ENCODE measurements around the gene CA10. TPM values are rescaled to one million over a fixed set of nuclear protein-coding genes. Genes with fewer than 3 reads are reported as not detected.

The CA10 gene
- total and polyA plus RNA-seq, 4 experiments from 2014 or later = 0.57 TPM; not detected in 3

DNA sequence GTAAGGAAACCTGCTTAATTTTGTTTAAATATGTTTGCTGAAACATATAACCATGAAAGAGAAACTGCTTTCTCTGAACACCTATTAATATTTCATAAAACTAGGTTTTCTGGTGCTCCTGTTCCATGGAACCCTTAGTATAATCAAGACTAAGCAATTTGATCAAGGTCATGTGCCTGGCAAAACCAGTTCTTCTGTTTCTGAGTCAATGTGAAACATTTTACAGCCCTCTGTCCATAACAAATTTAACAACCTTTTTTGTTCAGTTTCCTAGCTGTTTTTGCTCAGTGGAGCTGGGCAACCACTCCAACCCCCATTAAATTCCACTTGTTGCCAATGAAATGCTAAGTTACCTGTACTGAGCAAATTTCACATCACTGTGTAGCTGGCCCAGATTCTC is 344.0 kb downstream of the CA10 start:
- H3K27ac Mint-ChIP-seq = no peak overlapping the region
- H3K4me1 ChIP-seq (ENCODE audit: insufficient read depth, low read length) = peaks cover 13% of the 10 kb centered on the region

DNA sequence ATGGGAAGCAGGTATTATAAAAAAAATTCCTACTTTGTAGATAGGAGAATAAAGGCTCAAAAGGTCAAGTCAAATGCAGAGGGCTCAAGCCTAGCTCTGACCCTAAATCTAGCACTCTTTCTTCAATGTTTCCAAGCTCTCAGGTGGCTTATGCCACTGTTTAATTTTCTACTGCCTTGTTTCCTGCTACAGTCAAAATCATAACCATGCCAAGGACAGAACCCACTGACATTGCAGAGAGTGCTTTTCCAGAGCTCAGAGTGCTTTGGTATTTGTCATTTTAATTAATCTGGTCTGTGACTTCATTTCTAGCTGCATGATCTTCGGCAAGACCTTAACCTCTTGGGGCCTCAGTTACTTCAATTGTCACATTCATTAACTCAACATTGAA is 344.7 kb downstream of the CA10 start:
- no peak overlapping the region for H3K4me3 Mint-ChIP-seq
- intact Hi-C loops (cut with micrococcal nuclease) = no loop called here

More for the DNA sequence above, 344.0 kb downstream of the CA10 start:
- Histone ChIP-seq H3K36me3 (ENCODE audit: insufficient read depth, low read length) (no peaks in the 10 kb centered on the region), H3K27me3 (ENCODE audit: insufficient read depth, low read length) (no peaks in the 10 kb centered on the region), H3K4me3 (ENCODE audit: low read length in 2 of 2) (no peak overlapping the region), H3K27ac (ENCODE audit: low read depth, low read length) (no peak overlapping the region), H3K9me3 (ENCODE audit: control insufficient read depth in 1 of 2, low read length in 2 of 2) (no peaks in the 10 kb centered on the region)
- no peaks in the 10 kb centered on the region for H3K9me3 Mint-ChIP-seq
- intact Hi-C loops (cut with micrococcal nuclease) = no loop called here
- H3K4me3 Mint-ChIP-seq = no peak overlapping the region
- no peaks in the 10 kb centered on the region for H3K36me3 Mint-ChIP-seq
- no peak for DNase-seq
- H3K4me1 Mint-ChIP-seq = peaks cover 0 to under 1% (median 0%) of the 10 kb centered on the region in 4 donors
- peaks cover under 1 to 3% of the 10 kb centered on the region in 2 donors for H3K27me3 Mint-ChIP-seq
- CTCF ChIA-PET (ENCODE audit: partially characterized antibody) = no interaction called here
- POLR2A ChIA-PET (ENCODE audit: partially characterized antibody) = no interaction called here

DNA sequence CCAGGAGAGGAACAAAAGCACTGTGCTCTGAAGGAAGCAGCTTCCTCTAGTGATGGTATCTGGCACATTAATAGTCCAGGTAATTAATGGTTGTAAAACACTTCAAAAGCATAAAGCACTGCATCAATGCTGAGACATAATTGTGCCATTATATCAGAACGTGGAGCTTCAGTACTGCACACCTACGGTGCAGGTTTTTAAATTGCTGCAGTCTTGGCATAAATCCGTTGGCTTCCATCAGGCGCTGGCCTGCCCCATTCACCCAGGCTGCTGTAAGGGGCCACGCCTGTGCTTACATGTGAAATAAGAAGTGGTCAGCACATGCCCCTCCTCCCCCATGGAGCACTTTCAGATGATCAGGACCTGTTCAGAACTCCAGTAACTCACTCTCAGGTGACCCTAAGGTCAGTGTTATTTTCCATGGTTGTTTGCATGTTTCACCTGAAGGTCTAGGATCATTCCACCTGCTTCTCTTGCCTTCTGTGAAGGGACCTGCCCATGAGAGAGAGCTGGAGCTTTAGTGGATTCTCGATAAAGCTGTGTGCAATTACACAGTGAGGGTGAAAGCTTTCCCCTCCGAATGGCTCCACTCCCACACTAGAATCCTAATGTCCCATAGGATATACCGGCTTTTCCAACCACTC is 345.3 kb downstream of the CA10 start:
- H3K9me3 Mint-ChIP-seq = no peaks in the 10 kb centered on the region
- Histone ChIP-seq H3K27me3 (ENCODE audit: insufficient read depth, low read length) (no peaks in the 10 kb centered on the region), H3K36me3 (ENCODE audit: insufficient read depth, low read length) (no peaks in the 10 kb centered on the region), H3K4me1 (ENCODE audit: insufficient read depth, low read length) (peaks cover under 1% of the 10 kb centered on the region), H3K9me3 (ENCODE audit: control insufficient read depth in 1 of 2, low read length in 2 of 2) (no peaks in the 10 kb centered on the region), H3K27ac (ENCODE audit: low read depth, low read length) (no peak overlapping the region), H3K4me3 (ENCODE audit: low read length in 2 of 2) (no peak overlapping the region)
- H3K36me3 Mint-ChIP-seq = no peaks in the 10 kb centered on the region
- intact Hi-C loops (cut with micrococcal nuclease) = no loop called here
- ChIA-PET POLR2A (ENCODE audit: partially characterized antibody) (no interaction called here), CTCF (ENCODE audit: partially characterized antibody) (no interaction called here)
- no peaks in the 10 kb centered on the region for H3K4me1 Mint-ChIP-seq
- no peak for DNase-seq
- H3K27ac Mint-ChIP-seq = no peak overlapping the region
- peaks cover 2 to 3% of the 10 kb centered on the region in 2 donors for H3K27me3 Mint-ChIP-seq
- H3K4me3 Mint-ChIP-seq = no peak overlapping the region

More for the DNA sequence above, 344.7 kb downstream of the CA10 start:
- CTCF ChIA-PET (ENCODE audit: partially characterized antibody) = no interaction called here
- no peaks in the 10 kb centered on the region for H3K36me3 Mint-ChIP-seq
- H3K27ac Mint-ChIP-seq = no peak overlapping the region
- Histone ChIP-seq H3K4me1 (ENCODE audit: insufficient read depth, low read length) (peaks cover 6% of the 10 kb centered on the region), H3K27me3 (ENCODE audit: insufficient read depth, low read length) (no peaks in the 10 kb centered on the region), H3K27ac (ENCODE audit: low read depth, low read length) (no peak overlapping the region), H3K36me3 (ENCODE audit: insufficient read depth, low read length) (no peaks in the 10 kb centered on the region), H3K4me3 (ENCODE audit: low read length in 2 of 2) (no peak overlapping the region), H3K9me3 (ENCODE audit: control insufficient read depth in 1 of 2, low read length in 2 of 2) (no peaks in the 10 kb centered on the region)
- H3K9me3 Mint-ChIP-seq = no peaks in the 10 kb centered on the region
- H3K27me3 Mint-ChIP-seq = peaks cover 2 to 3% of the 10 kb centered on the region in 2 donors
- DNase-seq = no peak
- no peaks in the 10 kb centered on the region for H3K4me1 Mint-ChIP-seq
- POLR2A ChIA-PET (ENCODE audit: partially characterized antibody) = no interaction called here

DNA sequence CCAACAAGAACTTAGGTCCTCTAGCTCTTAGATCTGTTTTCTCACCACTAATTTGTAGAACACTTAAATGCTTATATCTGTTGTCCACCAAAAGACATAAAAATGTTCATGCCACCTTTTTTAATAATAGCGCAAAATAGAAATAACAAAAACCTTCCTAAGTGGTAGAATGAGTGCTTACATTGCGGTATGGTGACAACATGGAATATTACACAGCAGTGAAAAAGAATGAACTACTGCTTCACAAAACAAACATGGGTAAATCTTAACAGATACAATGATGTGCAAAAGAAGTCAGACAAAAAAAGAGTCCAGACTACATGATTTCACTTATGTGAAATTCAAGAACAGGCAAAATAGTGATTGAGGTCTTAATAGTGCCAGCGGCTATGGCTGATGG is 351.1 kb downstream of the CA10 start:
- H3K27me3 ChIP-seq (ENCODE audit: insufficient read depth, low read length) = no peaks in the 10 kb centered on the region
- Mint-ChIP-seq H3K27me3 (peaks cover 5 to 13% of the 10 kb centered on the region in 2 donors), H3K9me3 (peaks cover 0 to 4% (median 0%) of the 10 kb centered on the region in 8 donors), H3K4me3 (no peak overlapping the region), H3K27ac (no peak overlapping the region), H3K4me1 (no peaks in the 10 kb centered on the region), H3K36me3 (no peaks in the 10 kb centered on the region)
- intact Hi-C loops (cut with micrococcal nuclease) = no loop called here
- no peaks in the 10 kb centered on the region for H3K9me3 ChIP-seq (ENCODE audit: control insufficient read depth in 1 of 2, low read length in 2 of 2)
- H3K4me3 ChIP-seq (ENCODE audit: low read length in 2 of 2) = no peak overlapping the region
- H3K36me3 ChIP-seq (ENCODE audit: insufficient read depth, low read length) = no peaks in the 10 kb centered on the region
- H3K4me1 ChIP-seq (ENCODE audit: insufficient read depth, low read length) = no peaks in the 10 kb centered on the region
- CTCF ChIA-PET (ENCODE audit: partially characterized antibody) = no interaction called here
- no peak for DNase-seq
- H3K27ac ChIP-seq (ENCODE audit: low read depth, low read length) = no peak overlapping the region
- POLR2A ChIA-PET (ENCODE audit: partially characterized antibody) = no interaction called here

DNA sequence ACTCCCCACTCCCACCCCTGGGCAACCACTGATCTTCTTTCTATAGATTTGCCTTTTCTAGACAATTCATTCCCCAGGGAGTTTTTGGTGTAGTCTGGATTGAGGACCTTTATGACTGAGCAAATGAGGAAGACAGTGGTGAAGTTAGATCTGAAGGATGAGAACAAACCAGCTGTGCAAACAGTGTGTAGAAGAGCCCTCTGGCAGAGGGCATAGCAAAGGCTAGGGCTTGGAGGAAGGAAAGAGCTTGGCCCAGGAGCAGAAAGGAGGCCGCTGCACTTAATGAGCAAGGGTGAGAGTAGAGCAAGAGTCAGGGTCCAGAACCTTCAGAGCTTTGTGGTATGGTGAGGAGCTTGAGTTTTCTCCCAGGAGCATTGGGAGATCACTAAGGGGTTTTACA is 352.7 kb downstream of the CA10 start:
- Mint-ChIP-seq H3K4me1 (peaks cover 0 to 2% (median 0%) of the 10 kb centered on the region in 4 donors), H3K27ac (no peak overlapping the region), H3K4me3 (no peak overlapping the region), H3K27me3 (peaks cover 5 to 13% of the 10 kb centered on the region in 2 donors), H3K9me3 (peaks cover 0 to 4% (median 0%) of the 10 kb centered on the region in 8 donors), H3K36me3 (no peaks in the 10 kb centered on the region)
- ChIA-PET CTCF (ENCODE audit: partially characterized antibody) (no interaction called here), POLR2A (ENCODE audit: partially characterized antibody) (no interaction called here)
- DNase-seq = no peak
- Histone ChIP-seq H3K36me3 (ENCODE audit: insufficient read depth, low read length) (no peaks in the 10 kb centered on the region), H3K9me3 (ENCODE audit: control insufficient read depth in 1 of 2, low read length in 2 of 2) (no peaks in the 10 kb centered on the region), H3K4me3 (ENCODE audit: low read length in 2 of 2) (no peak overlapping the region), H3K27ac (ENCODE audit: low read depth, low read length) (no peak overlapping the region), H3K4me1 (ENCODE audit: insufficient read depth, low read length) (no peaks in the 10 kb centered on the region), H3K27me3 (ENCODE audit: insufficient read depth, low read length) (no peaks in the 10 kb centered on the region)
- intact Hi-C loops (cut with micrococcal nuclease) = no loop called here

DNA sequence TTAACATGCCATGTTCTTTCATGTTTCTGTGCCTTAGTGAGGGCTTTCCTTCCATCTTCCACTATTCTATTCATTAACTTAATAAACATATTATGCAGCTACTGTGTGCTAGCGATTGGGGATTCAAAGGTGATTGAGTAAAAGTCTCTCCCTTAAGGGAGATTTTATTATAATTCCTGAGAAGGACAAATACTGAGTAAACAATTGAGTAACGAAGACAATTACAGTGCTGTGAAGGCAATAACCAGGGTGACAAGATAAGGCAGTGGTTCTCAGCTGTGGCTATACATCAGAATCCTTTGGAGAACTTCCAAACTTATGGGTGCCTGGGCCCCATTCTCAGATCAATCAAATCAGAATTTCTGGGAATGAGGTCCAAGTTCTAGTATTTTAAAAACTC is 353.3 kb downstream of the CA10 start:
- H3K27ac Mint-ChIP-seq = no peak overlapping the region
- no peak for DNase-seq
- no peak overlapping the region for H3K27ac ChIP-seq (ENCODE audit: low read depth, low read length)
- no peak overlapping the region for H3K4me3 ChIP-seq (ENCODE audit: low read length in 2 of 2)
- POLR2A ChIA-PET (ENCODE audit: partially characterized antibody) = no interaction called here
- H3K36me3 ChIP-seq (ENCODE audit: insufficient read depth, low read length) = no peaks in the 10 kb centered on the region
- H3K4me1 Mint-ChIP-seq = peaks cover 0 to 2% (median 0%) of the 10 kb centered on the region in 4 donors
- no peak overlapping the region for H3K4me3 Mint-ChIP-seq
- H3K27me3 ChIP-seq (ENCODE audit: insufficient read depth, low read length) = no peaks in the 10 kb centered on the region
- no peaks in the 10 kb centered on the region for H3K4me1 ChIP-seq (ENCODE audit: insufficient read depth, low read length)
- no peaks in the 10 kb centered on the region for H3K9me3 ChIP-seq (ENCODE audit: control insufficient read depth in 1 of 2, low read length in 2 of 2)
- CTCF ChIA-PET (ENCODE audit: partially characterized antibody) = no interaction called here
- peaks cover 5 to 11% of the 10 kb centered on the region in 2 donors for H3K27me3 Mint-ChIP-seq
- no peaks in the 10 kb centered on the region for H3K36me3 Mint-ChIP-seq
- intact Hi-C loops (cut with micrococcal nuclease) = no loop called here
- H3K9me3 Mint-ChIP-seq = peaks cover 0 to 4% (median 0%) of the 10 kb centered on the region in 8 donors

DNA sequence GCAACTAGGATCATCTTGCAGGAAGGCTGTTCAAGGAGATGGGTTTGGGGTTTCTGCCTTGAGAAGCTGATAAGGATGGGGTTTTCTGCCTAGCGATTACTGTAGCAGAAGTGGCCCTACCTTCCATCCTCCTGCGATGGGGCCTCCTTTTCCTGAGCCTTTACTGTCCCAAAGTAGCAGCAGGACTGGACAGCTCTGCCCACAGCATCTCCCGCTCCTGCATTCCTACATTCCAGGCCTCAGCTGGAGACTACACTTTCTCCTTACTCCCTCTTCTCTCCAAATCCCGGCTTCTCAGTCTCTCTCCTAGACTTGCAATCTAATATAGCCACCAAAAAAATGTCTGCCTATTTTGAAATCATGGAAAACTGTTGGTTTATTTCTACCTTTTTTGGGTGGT is 355.4 kb downstream of the CA10 start:
- Mint-ChIP-seq H3K4me3 (no peak overlapping the region), H3K27me3 (peaks cover 3 to 11% of the 10 kb centered on the region in 2 donors), H3K36me3 (no peaks in the 10 kb centered on the region), H3K4me1 (peaks cover 0 to 2% (median 0%) of the 10 kb centered on the region in 4 donors), H3K9me3 (peaks cover 0 to 4% (median 0%) of the 10 kb centered on the region in 8 donors), H3K27ac (no peak overlapping the region)
- intact Hi-C loops (cut with micrococcal nuclease) = no loop called here
- H3K27ac ChIP-seq (ENCODE audit: low read depth, low read length) = no peak overlapping the region
- ChIA-PET POLR2A (ENCODE audit: partially characterized antibody) (no interaction called here), CTCF (ENCODE audit: partially characterized antibody) (interaction anchor here (0.6 kb wide), 1 partner anchor 486 kb away, joined by 4 read pairs; no protein-coding TSS in a partner anchor)
- no peaks in the 10 kb centered on the region for H3K4me1 ChIP-seq (ENCODE audit: insufficient read depth, low read length)
- no peak for DNase-seq
- no peak overlapping the region for H3K4me3 ChIP-seq (ENCODE audit: low read length in 2 of 2)
- H3K36me3 ChIP-seq (ENCODE audit: insufficient read depth, low read length) = no peaks in the 10 kb centered on the region
- H3K9me3 ChIP-seq (ENCODE audit: control insufficient read depth in 1 of 2, low read length in 2 of 2) = no peaks in the 10 kb centered on the region
- no peaks in the 10 kb centered on the region for H3K27me3 ChIP-seq (ENCODE audit: insufficient read depth, low read length)
